HEK293 (cell line): Measurements from ENCODE around the gene HK2.

Source experiments
- CTCF ChIP-seq: fragments of 450-650 bp; formaldehyde crosslinking; IDR thresholded peaks from 2 replicates; pipeline ENCODE4 v1.5.1; 2016; ENCODE audit warnings: missing biosample characterization, missing genetic modification characterization
- KLF1 ChIP-seq: fragments of 450-650 bp; formaldehyde crosslinking; IDR thresholded peaks from 2 replicates; pipeline ENCODE4 v1.5.1; 2016; ENCODE audit warnings: missing biosample characterization, missing genetic modification characterization
- ZBTB17 ChIP-seq: fragments of 450-650 bp; formaldehyde crosslinking; IDR thresholded peaks from 2 replicates; pipeline ENCODE4 v1.5.1; 2016; ENCODE audit warnings: missing biosample characterization, missing genetic modification characterization
- ZBTB20 ChIP-seq: fragments of 450-650 bp; formaldehyde crosslinking; IDR thresholded peaks from 2 replicates; pipeline ENCODE4 v1.5.1; 2016; ENCODE audit warnings: missing biosample characterization, missing genetic modification characterization
- ZNF18 ChIP-seq: fragments of 450-650 bp; formaldehyde crosslinking; IDR thresholded peaks from 2 replicates; pipeline ENCODE4 v1.5.1; 2016; ENCODE audit warnings: missing biosample characterization, missing genetic modification characterization
- ZNF274 ChIP-seq, 2 experiments: fragments of 200-500 bp in 1 of 2; fragments of 450-650 bp in 1 of 2; sonication (Bioruptor generic) in 1 of 2; formaldehyde crosslinking in 1 of 2; IDR thresholded peaks; 2 replicates each; pipeline versions ENCODE4 v1.5.1 to v1.6.1; 2014 to 2016; ENCODE audit warnings: borderline replicate concordance in 1 of 2, inconsistent platforms in 1 of 2, low read length in 1 of 2, missing biosample characterization in 1 of 2, missing genetic modification characterization in 1 of 2
- ZNF629 ChIP-seq: fragments of 450-650 bp; formaldehyde crosslinking; IDR thresholded peaks from 2 replicates; pipeline ENCODE4 v1.5.1; 2017; ENCODE audit warnings: missing biosample characterization, missing genetic modification characterization
- ZNF645 ChIP-seq: fragments of 450-650 bp; formaldehyde crosslinking; IDR thresholded peaks from 2 replicates; pipeline ENCODE4; 2016; ENCODE audit warnings: missing biosample characterization, missing genetic modification characterization
- ZSCAN16 ChIP-seq: fragments of 450-650 bp; formaldehyde crosslinking; IDR thresholded peaks from 2 replicates; pipeline ENCODE4 v1.5.1; 2016; ENCODE audit warnings: missing biosample characterization, missing genetic modification characterization

- TF ChIP-seq ZNF274 (IDR thresholded peaks at IDR 0.05; ENCODE audit: low read length) (no peak), ZNF274 (tag by site-specific recombination; IDR thresholded peaks at IDR 0.05; ENCODE audit: borderline replicate concordance) (no peak), CTCF (tag by site-specific recombination) (no peak), KLF1 (tag by site-specific recombination) (no peak), ZNF18 (tag by site-specific recombination) (no peak), ZBTB17 (tag by site-specific recombination) (no peak), ZSCAN16 (no peak), ZNF629 (tag by site-specific recombination) (no peak), ZBTB20 (tag by site-specific recombination) (no peak), ZNF645 (tag by site-specific recombination) (no peak)
Measured at GRCh38 chr2:74911061-74911460, 77.1 kb downstream of the HK2 start.
